ENCODE measurements around the gene COX6A1.
A peak's percentile ranks its signal among the peaks of the same experiment; 100 is the strongest.

The COX6A1 gene

GRCh38 chr12:120437735-120438494 is at the start of gene COX6A1:
Gene COX6A1 (plus strand): TSS chr12:120438113. CDS start chr12:120438127, 14 bp downstream.
- DNase-seq = peak; percentile 99

GRCh38 chr12:120388691-120389481 is 49.0 kb upstream of the COX6A1 start:
- DNase-seq = no peak

DNA sequence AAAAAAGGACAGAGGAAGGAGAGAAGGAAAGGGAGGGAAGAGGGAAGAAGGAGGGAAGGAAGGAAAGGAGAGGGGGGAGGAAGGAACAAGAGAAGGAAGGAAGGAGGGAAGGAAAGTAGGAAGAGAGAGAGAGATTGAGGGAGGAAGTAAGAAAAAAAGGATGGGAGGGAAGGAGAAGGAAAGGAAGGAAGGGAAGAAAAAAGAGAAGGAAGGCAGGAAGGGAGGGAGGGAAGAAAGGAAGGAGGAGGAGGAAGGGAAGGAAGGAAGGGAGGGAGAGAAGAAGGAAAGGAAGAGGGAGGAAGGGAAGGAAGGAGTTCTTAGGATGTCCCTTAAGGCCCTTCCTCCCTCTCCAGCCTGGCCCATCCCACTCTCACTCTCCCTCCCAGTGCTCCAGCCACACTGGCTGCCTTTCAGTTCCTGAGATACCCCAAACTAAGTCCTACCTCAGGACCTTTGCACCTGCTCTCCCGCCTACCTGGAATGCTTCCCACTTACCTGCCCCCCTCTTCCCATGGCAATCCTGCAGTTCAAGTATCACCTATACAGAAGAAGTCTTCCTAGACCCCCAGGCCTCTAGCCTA is 47.3 kb upstream of the COX6A1 start:
- no peak for DNase-seq

GRCh38 chr12:120394483-120395367 is 43.2 kb upstream of the COX6A1 start:
- no peak for DNase-seq

- no peak for DNase-seq
These were observed 39.9 kb upstream of the COX6A1 start for GRCh38 chr12:120397824-120398540.

DNA sequence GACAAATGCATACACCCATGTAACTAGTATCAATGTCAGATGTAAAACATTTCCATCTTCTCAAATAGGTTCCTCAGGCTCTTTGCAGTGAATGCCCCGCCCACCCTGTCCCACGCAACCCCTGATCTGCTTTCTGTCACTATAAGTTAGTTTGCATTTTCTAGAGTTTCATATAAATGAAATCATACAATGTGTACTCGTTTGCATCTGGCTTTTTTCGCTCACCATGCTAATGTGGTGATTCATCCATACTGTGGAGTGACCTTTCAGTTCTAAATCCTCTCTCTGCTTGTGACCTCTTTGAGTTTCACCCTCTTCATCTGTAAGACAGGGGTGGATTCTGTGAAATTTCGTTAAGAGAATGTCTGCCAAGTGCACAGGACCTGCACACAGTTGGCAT is 38.4 kb upstream of the COX6A1 start:
- DNase-seq = no peak

DNA sequence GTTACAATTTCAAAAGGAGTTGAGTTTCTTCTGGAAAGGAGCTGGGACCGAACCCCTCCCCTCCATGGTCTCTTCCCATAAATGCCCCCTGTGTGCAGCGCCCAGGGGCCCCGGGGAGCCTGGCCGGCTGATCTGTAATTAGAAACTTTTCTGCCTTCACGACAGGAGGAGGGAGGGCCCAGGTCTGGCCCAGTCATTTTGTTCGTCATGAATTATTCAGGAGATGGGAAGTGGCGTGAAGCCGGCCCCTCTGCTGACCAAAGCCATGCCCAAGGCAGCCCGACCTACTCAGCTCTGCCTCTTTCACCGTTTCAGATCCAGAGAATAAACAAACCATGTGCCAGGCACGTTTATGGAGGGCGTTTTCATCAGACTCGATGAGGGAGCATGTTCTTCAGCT is 35.7 kb upstream of the COX6A1 start:
- DNase-seq = no peak

GRCh38 chr12:120403869-120404268 is 34.0 kb upstream of the COX6A1 start:
- no peak for DNase-seq

DNA sequence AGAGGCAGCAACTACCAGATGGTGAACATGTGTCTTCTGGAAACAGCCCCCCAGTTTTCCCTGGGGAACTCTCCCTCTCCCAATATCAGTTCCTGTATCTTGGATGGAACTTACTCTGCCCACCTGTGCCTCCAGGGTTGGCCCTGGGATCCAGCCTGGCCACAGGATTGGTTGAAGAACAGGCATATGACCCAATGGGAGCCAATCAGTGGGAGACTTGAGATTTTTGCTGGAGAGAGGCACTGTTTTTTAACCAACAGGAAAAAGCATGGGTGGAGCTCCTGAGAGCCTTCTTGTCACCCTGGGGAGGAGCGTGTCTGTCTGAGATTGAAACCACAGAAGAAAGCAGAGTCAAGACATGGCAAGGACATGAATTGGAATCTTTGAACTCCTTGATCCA is 33.6 kb upstream of the COX6A1 start:
- DNase-seq = no peak

DNA sequence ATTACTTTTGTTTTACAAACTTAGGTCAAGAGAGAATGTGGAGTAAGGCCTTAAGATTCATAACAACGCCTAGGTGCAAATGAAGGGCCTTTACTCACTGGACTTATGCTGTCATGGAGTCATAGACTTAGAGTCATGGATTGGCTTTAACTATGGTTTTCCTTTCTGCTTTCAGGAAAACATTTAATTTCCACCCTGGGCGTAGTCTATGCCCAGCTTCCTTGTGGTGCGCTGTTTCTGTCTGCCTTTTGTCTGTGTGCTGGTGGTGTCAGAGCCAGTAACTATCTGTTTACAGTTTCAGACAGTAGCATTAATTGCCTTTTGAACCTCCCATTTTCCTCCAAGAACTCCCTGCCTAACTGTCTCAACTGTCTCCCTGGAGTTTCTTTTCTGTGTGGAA is 31.8 kb upstream of the COX6A1 start:
- no peak for DNase-seq

DNA sequence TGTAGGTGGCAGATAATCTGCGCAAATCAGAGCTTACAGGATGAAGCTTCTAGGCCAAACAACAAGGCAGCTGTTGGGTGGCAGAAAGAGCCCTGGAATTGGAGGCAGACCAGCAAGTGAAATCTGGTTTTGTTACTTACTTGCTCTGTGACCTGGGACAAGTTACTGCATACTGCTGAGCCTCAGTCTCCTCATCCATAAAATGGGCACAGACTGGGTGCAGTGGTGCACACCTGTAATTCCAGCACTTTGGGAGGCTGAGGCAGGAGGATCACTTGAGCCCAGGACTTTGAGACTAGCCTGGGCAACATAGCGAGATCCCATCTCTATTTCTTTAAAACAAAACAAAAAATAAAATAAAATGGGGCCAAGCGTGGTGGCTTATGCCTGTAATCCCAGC is 31.4 kb upstream of the COX6A1 start:
- DNase-seq = no peak

GRCh38 chr12:120408771-120409170 is 29.1 kb upstream of the COX6A1 start:
- DNase-seq = no peak

- no peak for DNase-seq
These were observed 25.5 kb upstream of the COX6A1 start for GRCh38 chr12:120412421-120412820.

- no peak for DNase-seq
These were observed 23.8 kb upstream of the COX6A1 start for GRCh38 chr12:120413901-120414695.

GRCh38 chr12:120416490-120417216 is 21.3 kb upstream of the COX6A1 start:
- DNase-seq = no peak

DNA sequence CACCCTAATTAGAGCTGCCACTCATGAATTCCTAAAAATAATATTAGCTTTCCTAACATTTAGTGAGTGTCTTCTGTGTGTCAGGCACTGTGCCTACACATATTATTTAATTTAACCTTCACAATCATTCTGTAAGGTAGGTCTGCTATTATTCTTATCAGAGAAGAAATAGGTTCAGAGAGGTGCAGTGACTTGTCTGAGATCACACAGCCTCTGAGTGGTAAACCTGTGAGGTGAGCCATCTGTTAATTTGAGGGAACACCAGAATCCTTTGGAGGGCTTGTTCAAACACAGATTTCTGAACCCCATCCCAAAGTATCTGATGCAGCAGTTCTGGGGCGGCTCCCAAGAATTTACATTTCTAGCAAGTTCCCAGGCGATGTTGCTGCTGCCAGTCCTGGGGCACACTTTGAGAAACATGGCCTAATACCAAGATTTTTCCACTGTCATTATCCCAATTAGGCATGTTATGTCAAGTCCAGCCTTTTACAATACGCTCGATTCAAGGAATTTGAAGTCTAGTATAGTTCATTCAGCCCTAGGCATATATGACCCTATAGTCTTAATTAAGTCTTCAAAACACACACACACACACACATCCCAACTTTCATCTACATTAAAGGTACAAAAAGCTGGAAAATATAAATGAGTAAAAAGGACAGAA is 19.9 kb upstream of the COX6A1 start:
- no peak for DNase-seq

- DNase-seq = no peak
These were observed 16.2 kb upstream of the COX6A1 start for GRCh38 chr12:120421701-120422100.

- no peak for DNase-seq
These were observed 14.9 kb upstream of the COX6A1 start for GRCh38 chr12:120422892-120423456.

DNA sequence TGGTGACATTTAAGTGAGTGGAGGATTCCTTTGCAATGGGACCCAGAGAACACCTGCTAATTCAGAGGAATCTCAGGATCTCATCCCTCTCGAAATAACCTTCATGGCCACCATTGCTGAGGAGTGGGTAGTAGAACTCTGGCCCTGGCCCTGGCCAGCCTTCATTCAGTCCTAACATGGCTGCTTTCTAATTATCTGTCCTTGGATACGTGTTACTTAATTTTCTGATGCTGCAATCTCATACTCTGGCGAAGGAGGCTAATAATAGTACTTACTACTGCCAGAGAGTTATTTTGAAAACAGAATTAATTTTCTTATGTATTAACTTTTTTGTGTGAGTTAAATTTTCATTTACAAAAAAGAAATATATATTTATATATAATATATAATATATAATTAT is 12.1 kb upstream of the COX6A1 start:
- DNase-seq = no peak
